Aorta (tissue), 5 donors: ENCODE measurements around the gene FAM153A. TPM values are rescaled to one million over a fixed set of nuclear protein-coding genes. Genes with fewer than 3 reads are reported as not detected.
"Not testable (repeated sequence)": the region's sequence is repeated elsewhere in the genome, so short reads cannot be mapped to it uniquely, and the experiment has no call there.

Experiments used
- ATAC-seq: fragments of 200-7000 bp; cut with Tn5 transposase; one replicate; pipeline ENCODE4 v1.9.1; 2022; ENCODE audit warnings: moderate library complexity; ENCODE audit not compliant: low FRiP score
- DNase-seq, 2 donors: peaks; one replicate each; pipeline ENCODE4 v3.0.0-alpha.2; 2020
- H3K27ac ChIP-seq, 2 donors: one replicate each; pipeline ENCODE4 v1.5.1; 2013; ENCODE audit warnings: low read length in 2 of 2, mild to moderate bottlenecking in 2 of 2, moderate library complexity in 2 of 2, control low read depth in 1 of 2, inconsistent platforms in 1 of 2, low read depth in 1 of 2
- H3K27me3 ChIP-seq, 2 donors: one replicate each; pipeline ENCODE4 v1.6.1; 2013; ENCODE audit warnings: control low read depth in 1 of 2, low read length in 1 of 2, mild to moderate bottlenecking in 1 of 2, moderate library complexity in 1 of 2; ENCODE audit not compliant: insufficient read depth in 2 of 2, control insufficient read depth in 1 of 2
- H3K36me3 ChIP-seq, 2 donors: one replicate each; pipeline ENCODE4 v1.6.1; 2013; ENCODE audit warnings: control low read depth in 1 of 2, low read length in 1 of 2, mild to moderate bottlenecking in 1 of 2; ENCODE audit not compliant: insufficient read depth in 2 of 2, control insufficient read depth in 1 of 2
- H3K4me1 ChIP-seq, 2 donors: one replicate each; pipeline ENCODE4 v1.6.1; 2013; ENCODE audit warnings: low read length in 2 of 2, control low read depth in 1 of 2, mild to moderate bottlenecking in 1 of 2, moderate library complexity in 1 of 2; ENCODE audit not compliant: insufficient read depth in 2 of 2, control insufficient read depth in 1 of 2
- H3K4me3 ChIP-seq, 2 donors: one replicate each; pipeline ENCODE4 v1.5.1; 2013; ENCODE audit warnings: low read length in 2 of 2, control low read depth in 1 of 2, mild to moderate bottlenecking in 1 of 2
- H3K9me3 ChIP-seq: one replicate; pipeline ENCODE4 v1.6.1; 2013; ENCODE audit warnings: mild to moderate bottlenecking, low read length; ENCODE audit not compliant: control insufficient read depth
- WGBS, 2 donors: extraction: QIAGEN DNeasy Blood & Tissue Kit; methylation state at CpG; one replicate each; pipeline ENCODE4 v1.1.7; 2013; 5-methylcytosine and 5-hydroxymethylcytosine counted together
- intact Hi-C, 2 donors: fragments of 100-400 bp; cut with DNase I; formaldehyde crosslinking; loops; one replicate each; pipeline versions ENCODE4 v1.14.2 to v1.15.0; 2022
- polyA plus RNA-seq, 2 donors: library from polyadenylated mRNA; stranded (reverse); fragments of 200-250 nt; gene quantifications; one replicate each; pipeline ENCODE4 v1.2.3, GENCODE V29; 2013
- total RNA-seq, 2 donors: library from RNA; stranded (reverse); fragmentation: NEBNext Ultra II Directional; extraction: Animal tissue kit (Norgen Biotek cat#: 25700); gene quantifications; one replicate each; pipeline ENCODE4 v1.2.1, GENCODE V29; 2021
- donor health status: healthy with polysubstance abuse.
- donor health status: Bipolar disorder and iron deficiency.
- donor health status: DM: no; HTN: no; CAD: no.
- donor health status: DM: no; HTN: no; CAD: no.
- donor health status: DM: yes; HTN: yes; CAD: no.

The FAM153A gene
- total and polyA plus RNA-seq, 4 donors, result 0.13 to 1.0 TPM; not detected in 2

GRCh38 chr5:177770646-177771045 lies 12.1 kb downstream of the FAM153A start:
- ATAC-seq, H3K4me3 ChIP-seq, H3K27me3 ChIP-seq, H3K9me3 ChIP-seq, H3K27ac ChIP-seq, H3K36me3 ChIP-seq, intact Hi-C loops, H3K4me1 ChIP-seq, DNase-seq: not testable (repeated sequence)
- WGBS, 2 donors, result 78 to 97% methylated on average over 2 of the region's 2 CpGs

- DNase-seq, H3K4me3 ChIP-seq, H3K36me3 ChIP-seq, H3K27me3 ChIP-seq, H3K9me3 ChIP-seq, ATAC-seq, H3K27ac ChIP-seq, intact Hi-C loops, H3K4me1 ChIP-seq: not testable (repeated sequence)
- 86 to 89% methylated on average over 3 to 5 of the region's 15 CpGs for WGBS, 2 donors
Observed at GRCh38 chr5:177763737-177764508, 18.8 kb downstream of the FAM153A start.

- ATAC-seq, DNase-seq, H3K9me3 ChIP-seq, intact Hi-C loops, H3K4me1 ChIP-seq, H3K4me3 ChIP-seq, H3K27me3 ChIP-seq, H3K27ac ChIP-seq, H3K36me3 ChIP-seq: not testable (repeated sequence)
- 67 to 76% methylated on average over 5 to 8 of the region's 8 CpGs for WGBS, 2 donors
Observed at GRCh38 chr5:177760954-177761353, 21.7 kb downstream of the FAM153A start.

GRCh38 chr5:177747354-177747753 lies 35.3 kb downstream of the FAM153A start:
- H3K36me3 ChIP-seq, H3K4me1 ChIP-seq, intact Hi-C loops, H3K9me3 ChIP-seq, DNase-seq, H3K4me3 ChIP-seq, H3K27me3 ChIP-seq, ATAC-seq, H3K27ac ChIP-seq: not testable (repeated sequence)
- 56 to 67% methylated on average over 2 of the region's 2 CpGs for WGBS, 2 donors

- H3K4me1 ChIP-seq, DNase-seq, H3K36me3 ChIP-seq, ATAC-seq, H3K9me3 ChIP-seq, H3K27me3 ChIP-seq, H3K4me3 ChIP-seq, H3K27ac ChIP-seq, intact Hi-C loops: not testable (repeated sequence)
- WGBS, 2 donors, result 33 to 66% methylated on average over 1 to 2 of the region's 7 CpGs
Observed at GRCh38 chr5:177724858-177725257, 57.8 kb downstream of the FAM153A start.

- H3K4me3 ChIP-seq, H3K4me1 ChIP-seq, H3K27me3 ChIP-seq, ATAC-seq, intact Hi-C loops, DNase-seq, H3K9me3 ChIP-seq, H3K36me3 ChIP-seq, H3K27ac ChIP-seq: not testable (repeated sequence)
- WGBS, 2 donors, result 80 to 89% methylated on average over 2 to 3 of the region's 6 CpGs
Observed at GRCh38 chr5:177723831-177724485, 58.7 kb downstream of the FAM153A start.

GRCh38 chr5:177722829-177723228 lies 59.9 kb downstream of the FAM153A start:
- intact Hi-C loops, H3K4me1 ChIP-seq, ATAC-seq, DNase-seq, H3K27ac ChIP-seq, H3K4me3 ChIP-seq, H3K36me3 ChIP-seq, H3K27me3 ChIP-seq, H3K9me3 ChIP-seq: not testable (repeated sequence)
- WGBS, 2 donors, result 63 to 72% methylated on average over 3 of the region's 8 CpGs

- H3K27ac ChIP-seq, H3K9me3 ChIP-seq, DNase-seq, H3K36me3 ChIP-seq, H3K27me3 ChIP-seq, ATAC-seq, H3K4me1 ChIP-seq, intact Hi-C loops, H3K4me3 ChIP-seq: not testable (repeated sequence)
- WGBS, 2 donors, result no CpG with 5 or more reads among the region's 8 CpGs
Observed at GRCh38 chr5:177719989-177720388, 62.7 kb downstream of the FAM153A start.

GRCh38 chr5:177715423-177715822 lies 67.3 kb downstream of the FAM153A start:
- H3K9me3 ChIP-seq, intact Hi-C loops, H3K27ac ChIP-seq, H3K27me3 ChIP-seq, ATAC-seq, H3K4me1 ChIP-seq, H3K4me3 ChIP-seq, DNase-seq, H3K36me3 ChIP-seq: not testable (repeated sequence)
- WGBS, 2 donors, result 89 to 100% methylated on average over 1 of the region's 1 CpG
